Measurements from ENCODE around the gene OBI1.

OBI1 gene

DNA sequence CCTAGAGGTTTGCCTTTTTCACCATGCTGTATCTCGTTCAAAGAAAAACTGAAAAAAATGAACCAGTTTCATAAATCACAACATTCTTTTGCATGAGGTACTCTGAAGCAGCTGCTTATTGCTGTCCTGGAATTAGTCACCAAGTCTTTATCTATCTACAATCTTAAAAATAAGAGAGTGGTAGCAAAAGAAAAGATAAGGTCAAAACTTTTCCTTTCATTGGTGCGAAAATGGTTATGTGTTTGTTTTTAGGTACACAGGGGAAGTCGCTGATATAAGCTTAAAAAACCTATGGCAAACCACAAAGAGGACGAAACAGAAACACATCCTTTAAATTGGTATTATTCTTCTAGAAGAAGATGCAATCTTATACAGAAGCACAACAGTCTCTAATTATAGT is 20.7 kb downstream of the OBI1 start:
- H3K27me3 ChIP-seq (ENCODE audit: insufficient read depth, low read depth), result no peaks in the 10 kb centered on the region
- no peaks in the 10 kb centered on the region for H3K36me3 ChIP-seq (ENCODE audit: insufficient read depth)
- TF ChIP-seq CTCF (conservative IDR thresholded peaks at IDR 0.05; ENCODE audit: low read depth, low read length), result no peak
- peak overlapping the region; percentile 72 for H3K4me2 ChIP-seq
- no peak overlapping the region for H3K4me3 ChIP-seq (IDR thresholded peaks at IDR 0.05; ENCODE audit: insufficient read depth, low read depth, low read length)
- H3K79me2 ChIP-seq (ENCODE audit: insufficient read depth, low read depth), result no peaks in the 10 kb centered on the region
- H3K27ac ChIP-seq, result peak overlapping the region; percentile 28; the same call in 1 of the 2 replicates
- H3K9ac ChIP-seq, result no peak overlapping the region
- H2AFZ ChIP-seq (ENCODE audit: low read depth), result no peak overlapping the region
- H3K4me1 ChIP-seq (ENCODE audit: low read depth, poor library complexity, severe bottlenecking), result peaks cover 23% of the 10 kb centered on the region
- H4K20me1 ChIP-seq (ENCODE audit: insufficient read depth), result 0 out of 2 replicates have a peak, but pooled peaks cover 5% of the 10 kb centered on the region

- no peak for TF ChIP-seq CTCF (conservative IDR thresholded peaks at IDR 0.05; ENCODE audit: low read depth, low read length)
- Histone ChIP-seq H3K9ac (no peak overlapping the region), H3K27me3 (ENCODE audit: insufficient read depth, low read depth) (no peaks in the 10 kb centered on the region), H2AFZ (ENCODE audit: low read depth) (no peak overlapping the region), H3K4me1 (ENCODE audit: low read depth, poor library complexity, severe bottlenecking) (peaks cover 23% of the 10 kb centered on the region), H4K20me1 (ENCODE audit: insufficient read depth) (0 out of 2 replicates have a peak, but pooled peaks cover 5% of the 10 kb centered on the region), H3K4me3 (IDR thresholded peaks at IDR 0.05; ENCODE audit: insufficient read depth, low read depth, low read length) (no peak overlapping the region), H3K4me2 (no peak overlapping the region), H3K36me3 (ENCODE audit: insufficient read depth) (no peaks in the 10 kb centered on the region), H3K27ac (no peak overlapping the region), H3K79me2 (ENCODE audit: insufficient read depth, low read depth) (no peaks in the 10 kb centered on the region)
Measured at GRCh38 chr13:78636495-78636894, 22.5 kb downstream of the OBI1 start.

- Histone ChIP-seq H3K27me3 (ENCODE audit: insufficient read depth, low read depth) (no peaks in the 10 kb centered on the region), H3K4me3 (IDR thresholded peaks at IDR 0.05; ENCODE audit: insufficient read depth, low read depth, low read length) (no peak overlapping the region), H3K36me3 (ENCODE audit: insufficient read depth) (no peaks in the 10 kb centered on the region), H4K20me1 (ENCODE audit: insufficient read depth) (no peaks in the 10 kb centered on the region), H3K9ac (no peak overlapping the region), H2AFZ (ENCODE audit: low read depth) (no peak overlapping the region), H3K27ac (no peak overlapping the region), H3K4me2 (no peak overlapping the region), H3K4me1 (ENCODE audit: low read depth, poor library complexity, severe bottlenecking) (peaks cover 11% of the 10 kb centered on the region), H3K79me2 (ENCODE audit: insufficient read depth, low read depth) (no peaks in the 10 kb centered on the region)
- TF ChIP-seq CTCF (conservative IDR thresholded peaks at IDR 0.05; ENCODE audit: low read depth, low read length), result no peak
Measured at GRCh38 chr13:78632996-78633395, 26.0 kb downstream of the OBI1 start.

- Histone ChIP-seq H4K20me1 (ENCODE audit: insufficient read depth) (no peaks in the 10 kb centered on the region), H3K27ac (no peak overlapping the region), H3K27me3 (ENCODE audit: insufficient read depth, low read depth) (no peaks in the 10 kb centered on the region), H3K4me3 (IDR thresholded peaks at IDR 0.05; ENCODE audit: insufficient read depth, low read depth, low read length) (no peak overlapping the region), H3K4me2 (no peak overlapping the region), H3K9ac (no peak overlapping the region), H3K79me2 (ENCODE audit: insufficient read depth, low read depth) (no peaks in the 10 kb centered on the region), H3K4me1 (ENCODE audit: low read depth, poor library complexity, severe bottlenecking) (no peaks in the 10 kb centered on the region), H2AFZ (ENCODE audit: low read depth) (no peak overlapping the region), H3K36me3 (ENCODE audit: insufficient read depth) (no peaks in the 10 kb centered on the region)
- no peak for TF ChIP-seq CTCF (conservative IDR thresholded peaks at IDR 0.05; ENCODE audit: low read depth, low read length)
Measured at GRCh38 chr13:78631077-78631476, 27.9 kb downstream of the OBI1 start.

All from KMS-11 (cell line).